Fibroblast of pulmonary artery (primary cell): ENCODE results near the gene FAM8A1.
"Not testable (repeated sequence)": the region's sequence is repeated elsewhere in the genome, so short reads cannot be mapped to it uniquely, and the experiment has no call there.

ENCODE experiments used
- DNase-seq: peaks from one replicate; pipeline ENCODE4 v3.0.0-alpha.2; 2010; ENCODE audit warnings: low read depth
- H3K4me3 ChIP-seq: replicated peaks from 2 replicates; pipeline ENCODE4 v1.5.1; 2011; ENCODE audit warnings: low read depth, mild to moderate bottlenecking, control low read depth, low read length, moderate library complexity
- CTCF ChIP-seq: IDR thresholded peaks from 2 replicates; pipeline ENCODE4 v1.5.1; 2011; ENCODE audit warnings: mild to moderate bottlenecking, control low read depth, low read length, inconsistent platforms; ENCODE audit errors: missing control alignments

FAM8A1 gene

DNA sequence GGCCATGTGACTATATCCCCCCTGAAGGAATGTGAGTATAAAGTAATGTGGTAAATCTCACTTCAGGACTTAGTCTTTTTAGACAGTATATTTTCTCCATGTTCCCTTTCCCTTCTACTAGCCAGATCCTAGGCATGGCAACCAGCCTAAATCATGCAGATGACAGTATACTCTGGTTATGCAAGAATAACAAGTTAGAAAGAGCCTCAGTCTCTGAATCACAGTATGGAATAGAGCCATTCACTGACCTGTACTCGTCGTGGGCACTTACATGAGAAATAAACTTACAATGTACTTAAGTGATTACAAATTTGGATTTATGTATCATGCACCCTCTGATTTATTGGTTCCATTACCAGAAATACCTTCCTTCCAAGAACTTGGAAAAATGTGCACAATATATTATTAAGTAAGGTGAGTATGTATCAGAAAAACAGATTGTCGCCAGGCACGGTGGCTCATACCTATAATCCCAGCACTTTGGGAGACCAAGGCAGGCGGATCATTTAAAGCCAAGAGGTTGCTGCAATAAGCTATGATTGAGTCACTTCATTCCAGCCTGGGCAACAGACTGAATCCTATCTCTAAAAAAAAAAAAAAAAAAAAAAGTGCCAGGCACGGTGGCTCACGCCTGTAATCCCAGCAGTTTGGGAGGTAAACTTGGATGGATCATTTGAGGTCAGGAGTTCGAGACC is 25.1 kb upstream of the FAM8A1 start:
- TF ChIP-seq CTCF: no peak
- peak; percentile 71 for DNase-seq
- no peak overlapping the region for H3K4me3 ChIP-seq

GRCh38 chr6:17577059-17577458 is 23.0 kb upstream of the FAM8A1 start:
- TF ChIP-seq CTCF: no peak
- no peak for DNase-seq
- no peak overlapping the region for H3K4me3 ChIP-seq

GRCh38 chr6:17580518-17581048 is 19.5 kb upstream of the FAM8A1 start:
- peak overlapping the region; percentile 54 for H3K4me3 ChIP-seq
- no peak for TF ChIP-seq CTCF
- peak; percentile 40 for DNase-seq

GRCh38 chr6:17581282-17581681 is 18.8 kb upstream of the FAM8A1 start:
- not testable (repeated sequence) for DNase-seq

DNA sequence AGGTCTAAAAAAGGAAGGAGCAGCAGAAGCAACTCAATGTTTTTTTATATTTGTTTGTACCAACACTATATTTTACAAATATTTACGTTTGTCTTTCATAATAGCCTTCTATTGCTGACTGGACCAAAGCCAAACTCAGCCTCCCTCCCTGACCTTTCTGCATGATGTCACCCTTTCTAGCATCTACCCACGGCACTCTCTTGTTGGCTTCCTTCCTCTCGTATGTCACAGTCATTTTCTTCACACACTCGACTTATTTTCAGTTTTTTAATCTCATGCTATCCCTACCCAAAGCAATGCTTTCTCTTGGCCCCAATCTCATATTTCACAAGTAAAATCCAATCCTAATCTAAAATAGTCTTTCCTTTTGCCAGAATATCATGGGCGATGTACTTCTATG is 16.3 kb upstream of the FAM8A1 start:
- peak; percentile 64 for DNase-seq

More at GRCh38 chr6:17581282-17581681, 18.8 kb upstream of the FAM8A1 start:
- not testable (repeated sequence) for H3K4me3 ChIP-seq

GRCh38 chr6:17584241-17584803 is 15.8 kb upstream of the FAM8A1 start:
- TF ChIP-seq CTCF: peak; percentile 73
- no peak overlapping the region for H3K4me3 ChIP-seq
- peak; percentile 89 for DNase-seq

More for the DNA sequence above, 16.3 kb upstream of the FAM8A1 start:
- no peak for TF ChIP-seq CTCF
- H3K4me3 ChIP-seq: no peak overlapping the region

DNA sequence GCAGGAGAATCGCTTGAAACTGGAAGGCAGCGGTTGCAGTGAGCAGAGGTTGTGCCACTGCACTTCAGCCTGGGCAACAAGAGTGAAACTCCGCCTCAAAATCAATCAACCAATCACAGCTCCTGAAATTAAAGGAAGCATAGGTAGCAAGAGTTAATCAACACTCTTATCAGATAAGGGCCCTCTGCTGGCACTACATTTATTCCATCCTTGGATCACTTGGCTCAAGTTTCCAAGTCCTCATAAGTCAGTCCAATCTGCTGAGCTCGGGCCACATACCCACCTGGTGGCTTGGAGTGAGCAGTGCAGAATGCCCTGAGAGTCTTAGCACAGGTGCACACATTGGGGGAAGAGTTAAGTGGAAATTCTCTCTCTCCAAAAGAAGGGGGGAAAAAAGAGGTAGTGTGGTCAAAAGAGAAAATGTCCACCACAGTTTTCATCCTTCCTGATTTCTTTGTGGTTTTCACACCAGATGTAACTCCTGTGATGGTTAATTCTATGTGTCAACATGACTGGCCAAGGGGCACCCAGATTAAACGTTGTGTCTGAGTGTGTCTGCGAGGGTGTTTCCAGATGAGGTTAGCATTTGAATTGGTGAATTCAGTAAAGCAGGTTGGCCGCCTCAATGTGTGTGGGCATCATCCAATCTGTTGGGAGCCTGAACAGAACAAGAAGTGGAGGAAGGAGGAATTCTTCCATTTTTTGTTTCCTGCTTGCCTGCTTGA is 14.2 kb upstream of the FAM8A1 start:
- peak; percentile 13 for TF ChIP-seq CTCF
- DNase-seq: no peak
- H3K4me3 ChIP-seq: no peak overlapping the region

GRCh38 chr6:17586623-17587022 is 13.5 kb upstream of the FAM8A1 start:
- DNase-seq, H3K4me3 ChIP-seq: not testable (repeated sequence)
